GM21423 (cell line): ENCODE data around the gene PDCD11.
A peak's percentile ranks its signal among the peaks of the same experiment; 100 is the strongest.
"Not testable (repeated sequence)": the region's sequence is repeated elsewhere in the genome, so short reads cannot be mapped to it uniquely, and the experiment has no call there.

Experiments used
- ATAC-seq: cut with Tn5 transposase; IDR thresholded peaks from one replicate; pipeline ENCODE4 v1.9.1; 2021; ENCODE audit warnings: mild to moderate bottlenecking, moderate library complexity; ENCODE audit not compliant: unreplicated experiment

The PDCD11 gene, protein sequence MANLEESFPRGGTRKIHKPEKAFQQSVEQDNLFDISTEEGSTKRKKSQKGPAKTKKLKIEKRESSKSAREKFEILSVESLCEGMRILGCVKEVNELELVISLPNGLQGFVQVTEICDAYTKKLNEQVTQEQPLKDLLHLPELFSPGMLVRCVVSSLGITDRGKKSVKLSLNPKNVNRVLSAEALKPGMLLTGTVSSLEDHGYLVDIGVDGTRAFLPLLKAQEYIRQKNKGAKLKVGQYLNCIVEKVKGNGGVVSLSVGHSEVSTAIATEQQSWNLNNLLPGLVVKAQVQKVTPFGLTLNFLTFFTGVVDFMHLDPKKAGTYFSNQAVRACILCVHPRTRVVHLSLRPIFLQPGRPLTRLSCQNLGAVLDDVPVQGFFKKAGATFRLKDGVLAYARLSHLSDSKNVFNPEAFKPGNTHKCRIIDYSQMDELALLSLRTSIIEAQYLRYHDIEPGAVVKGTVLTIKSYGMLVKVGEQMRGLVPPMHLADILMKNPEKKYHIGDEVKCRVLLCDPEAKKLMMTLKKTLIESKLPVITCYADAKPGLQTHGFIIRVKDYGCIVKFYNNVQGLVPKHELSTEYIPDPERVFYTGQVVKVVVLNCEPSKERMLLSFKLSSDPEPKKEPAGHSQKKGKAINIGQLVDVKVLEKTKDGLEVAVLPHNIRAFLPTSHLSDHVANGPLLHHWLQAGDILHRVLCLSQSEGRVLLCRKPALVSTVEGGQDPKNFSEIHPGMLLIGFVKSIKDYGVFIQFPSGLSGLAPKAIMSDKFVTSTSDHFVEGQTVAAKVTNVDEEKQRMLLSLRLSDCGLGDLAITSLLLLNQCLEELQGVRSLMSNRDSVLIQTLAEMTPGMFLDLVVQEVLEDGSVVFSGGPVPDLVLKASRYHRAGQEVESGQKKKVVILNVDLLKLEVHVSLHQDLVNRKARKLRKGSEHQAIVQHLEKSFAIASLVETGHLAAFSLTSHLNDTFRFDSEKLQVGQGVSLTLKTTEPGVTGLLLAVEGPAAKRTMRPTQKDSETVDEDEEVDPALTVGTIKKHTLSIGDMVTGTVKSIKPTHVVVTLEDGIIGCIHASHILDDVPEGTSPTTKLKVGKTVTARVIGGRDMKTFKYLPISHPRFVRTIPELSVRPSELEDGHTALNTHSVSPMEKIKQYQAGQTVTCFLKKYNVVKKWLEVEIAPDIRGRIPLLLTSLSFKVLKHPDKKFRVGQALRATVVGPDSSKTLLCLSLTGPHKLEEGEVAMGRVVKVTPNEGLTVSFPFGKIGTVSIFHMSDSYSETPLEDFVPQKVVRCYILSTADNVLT (N-terminal part only)

DNA sequence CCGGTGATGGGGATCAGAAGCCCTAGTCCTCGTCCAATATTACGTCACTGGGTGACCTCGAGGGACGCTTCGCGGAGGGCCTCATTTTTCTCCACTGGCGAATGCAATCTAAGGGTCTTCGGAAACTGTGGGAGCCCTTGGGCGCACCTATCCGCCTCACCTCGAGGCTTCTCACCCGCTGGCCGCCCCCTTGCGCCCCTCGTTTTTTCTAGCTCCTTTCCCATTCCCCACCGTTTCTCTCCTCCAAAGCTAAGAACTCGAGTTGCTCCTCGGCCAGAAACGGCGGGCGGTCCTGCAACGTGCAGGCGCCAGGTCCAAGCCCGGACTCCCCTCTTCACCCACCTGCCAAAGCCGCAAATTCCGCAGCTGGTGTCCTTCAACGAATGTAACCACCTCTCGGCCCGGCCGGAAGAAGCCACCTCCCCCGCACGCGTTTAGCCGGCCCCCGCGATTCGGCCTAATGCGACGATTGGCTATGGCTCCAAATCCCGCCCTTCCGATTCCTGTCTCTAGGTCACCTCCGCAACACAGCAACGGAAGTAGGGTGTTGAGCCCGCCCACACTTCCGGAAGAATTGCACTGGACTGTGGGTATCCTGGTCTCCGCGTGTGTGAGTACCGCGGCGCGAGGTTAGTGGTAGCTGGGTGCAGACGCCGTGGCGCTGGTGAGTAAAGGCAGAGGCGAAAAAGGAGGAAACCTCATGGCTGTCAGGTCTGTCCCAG, at the start of gene PDCD11, which contains the start of gene ATP5MK:
TSS of gene PDCD11 (plus strand) at position 560 of the 722 bp plus-strand sequence. CDS start 1,801 bp downstream, outside the sequence.
TSS of gene ATP5MK (minus strand) at position 409 of the 722 bp plus-strand sequence. CDS start 4,018 bp downstream, outside the sequence.
- ATAC-seq = peak; percentile 98

DNA sequence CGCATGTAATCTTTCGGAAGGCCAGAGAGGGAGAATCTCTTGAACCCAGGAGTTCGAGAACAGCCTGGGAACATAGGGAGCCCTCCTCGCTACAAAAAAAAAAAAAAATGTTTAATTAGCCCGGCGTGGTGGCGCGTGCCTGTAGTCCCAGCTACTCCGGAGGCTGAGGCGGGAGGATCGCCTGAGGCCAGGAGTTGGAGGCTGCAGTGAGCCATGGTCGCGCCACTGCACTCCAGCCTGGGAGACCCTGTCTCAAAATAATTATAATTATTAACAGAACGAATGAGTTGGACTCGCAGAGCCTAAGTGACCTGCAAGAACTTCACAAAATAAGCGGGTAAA, 46.3 kb upstream of the PDCD11 start:
- no peak for ATAC-seq

DNA sequence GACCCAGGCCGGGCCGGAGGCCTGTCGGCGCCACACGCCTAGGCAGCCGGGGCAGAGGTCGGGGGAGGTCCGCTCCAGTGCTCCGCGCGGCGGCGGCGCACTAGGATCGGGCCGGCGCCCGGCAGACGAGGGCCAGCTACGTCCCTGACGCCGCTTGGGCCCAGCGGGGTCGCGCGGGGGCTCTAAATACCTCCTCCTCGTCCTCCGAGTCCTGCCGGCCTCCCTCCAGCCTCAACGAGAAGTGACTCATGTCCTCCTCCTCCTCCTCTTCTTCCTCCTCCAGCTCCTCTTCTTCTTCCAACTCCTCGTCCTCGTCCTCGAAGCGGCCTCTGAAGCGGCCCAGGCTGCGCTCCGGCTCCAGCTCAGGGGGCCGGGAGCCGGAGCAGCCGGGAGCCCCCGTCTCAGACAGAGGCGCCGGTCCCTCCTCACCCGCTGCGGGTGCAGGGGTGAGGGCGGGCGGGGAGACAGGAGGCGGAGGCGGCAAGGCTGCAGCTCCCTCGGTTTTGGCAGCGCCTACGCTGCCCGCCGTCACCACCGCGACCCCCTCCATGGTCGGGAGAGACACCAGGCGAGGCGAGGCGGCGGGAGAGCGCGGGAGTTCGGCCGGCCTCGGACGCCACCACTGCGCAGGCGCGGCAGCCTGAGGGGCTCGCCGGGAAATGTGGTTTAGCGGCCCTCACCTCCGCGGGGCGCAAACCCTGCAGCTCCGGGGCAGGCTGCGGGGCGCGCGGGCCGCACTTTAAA, 45.7 kb upstream of the PDCD11 start, which contains the start of gene PCGF6:
TSS of gene PCGF6 (minus strand) at position 624 of the 744 bp plus-strand sequence. CDS start at position 550, 74 bp downstream.
- peak; percentile 72 for ATAC-seq

DNA sequence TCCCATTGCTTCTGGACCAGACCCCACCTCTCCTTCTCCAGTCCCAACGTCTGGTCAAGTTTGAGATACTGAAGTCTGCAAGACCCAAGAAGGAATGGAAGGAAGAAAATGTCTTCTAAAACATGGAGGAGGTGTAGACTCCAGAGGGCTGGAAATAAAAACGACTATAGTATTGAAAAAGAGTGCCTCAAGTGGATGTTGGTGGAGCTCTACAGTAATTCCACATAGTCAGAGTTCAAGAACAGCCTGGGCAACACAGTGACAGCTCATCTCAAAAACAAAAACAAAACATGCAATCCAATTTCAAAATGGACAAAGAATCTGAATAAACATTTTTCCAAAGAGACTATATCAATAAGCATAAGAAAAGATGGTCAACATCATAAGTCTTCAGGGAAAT, 43.1 kb upstream of the PDCD11 start:
- ATAC-seq = no peak

DNA sequence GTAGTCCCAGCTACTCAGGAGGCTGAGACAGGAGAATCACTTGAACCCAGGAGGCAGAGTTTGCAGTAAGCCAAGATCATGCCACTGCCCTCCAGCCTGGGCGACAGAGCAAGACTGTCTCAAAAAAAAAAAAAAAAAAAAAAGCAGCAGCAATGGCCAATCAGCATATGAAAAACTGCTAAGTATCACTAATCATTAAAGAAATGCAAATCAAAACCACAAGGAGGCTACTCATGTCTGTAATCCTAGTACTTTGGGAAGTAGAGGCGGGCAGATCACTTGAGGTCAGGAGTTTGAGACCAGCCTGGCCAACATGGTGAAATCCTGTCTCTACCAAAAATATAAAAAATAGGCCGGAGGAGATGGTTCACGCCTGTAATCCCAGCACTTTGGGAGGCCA, 41.9 kb upstream of the PDCD11 start:
- ATAC-seq = not testable (repeated sequence)

DNA sequence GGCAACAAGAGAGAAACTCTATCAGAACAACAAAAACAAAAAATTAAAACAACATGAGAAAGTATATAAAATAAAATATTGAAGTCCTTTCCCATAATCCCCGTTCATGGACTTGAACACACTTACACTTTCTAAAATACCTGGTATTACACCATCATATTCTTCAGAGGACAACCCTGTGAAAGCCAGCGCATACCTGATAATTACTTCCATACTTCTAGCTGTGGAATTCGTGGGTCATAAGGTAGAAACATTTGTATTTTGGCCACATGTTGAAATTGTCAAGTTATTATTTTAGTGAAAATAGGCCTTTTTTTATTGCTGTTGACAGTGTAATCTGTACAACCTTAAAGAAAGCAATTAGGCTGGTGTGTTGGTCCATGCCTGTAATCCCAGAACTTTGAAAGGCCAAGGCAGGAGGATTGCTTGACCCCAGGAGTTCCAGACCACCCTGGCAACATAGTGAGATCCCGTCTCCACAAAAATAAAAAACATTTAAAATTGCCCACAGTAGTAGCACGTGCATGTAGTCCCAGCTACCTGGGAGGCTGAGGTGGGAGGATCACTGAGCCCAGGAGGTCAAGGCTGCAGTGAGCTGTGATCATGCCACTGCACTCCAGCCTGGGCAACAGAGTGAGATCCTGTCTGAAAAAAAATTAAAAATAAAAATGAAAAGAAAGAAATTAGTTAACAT, 40.4 kb upstream of the PDCD11 start:
- no peak for ATAC-seq

DNA sequence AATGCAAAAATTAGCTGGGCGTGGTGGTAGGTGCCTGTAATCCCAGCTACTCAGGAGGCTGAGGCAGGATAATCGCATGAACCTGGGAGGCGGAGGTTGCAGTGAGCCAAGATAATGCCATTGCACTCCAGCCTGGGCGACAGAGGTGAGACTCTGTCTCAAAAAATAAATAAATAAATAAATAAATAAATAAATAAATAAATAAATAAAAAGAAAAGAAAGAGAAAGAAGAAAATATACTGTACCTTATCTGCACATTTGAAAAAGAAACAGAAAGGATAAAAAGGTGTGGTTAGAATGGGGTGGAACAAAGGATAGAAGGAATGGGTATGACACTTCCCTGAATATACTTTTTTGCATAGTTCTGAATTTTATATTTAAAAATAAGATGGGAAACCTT, 36.9 kb upstream of the PDCD11 start:
- not testable (repeated sequence) for ATAC-seq

DNA sequence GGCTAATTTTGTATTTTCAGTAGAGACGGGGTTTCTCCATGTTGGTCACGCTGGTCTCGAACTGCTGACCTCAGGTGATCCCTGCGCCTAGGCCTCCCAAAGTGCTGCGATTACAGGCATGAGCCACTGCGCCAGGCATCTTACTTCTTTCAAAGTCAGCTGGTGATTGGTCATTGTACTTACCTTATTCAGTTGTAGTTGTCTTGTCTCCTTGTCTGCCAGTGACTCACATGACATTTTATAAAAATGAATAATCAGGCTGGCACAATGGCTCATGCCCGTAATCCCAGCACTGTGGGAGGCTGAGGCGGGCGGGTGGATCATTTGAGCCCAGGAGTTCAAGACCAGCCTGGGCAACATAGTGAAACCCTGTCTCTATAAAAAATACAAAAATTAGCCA, 35.6 kb upstream of the PDCD11 start:
- not testable (repeated sequence) for ATAC-seq

DNA sequence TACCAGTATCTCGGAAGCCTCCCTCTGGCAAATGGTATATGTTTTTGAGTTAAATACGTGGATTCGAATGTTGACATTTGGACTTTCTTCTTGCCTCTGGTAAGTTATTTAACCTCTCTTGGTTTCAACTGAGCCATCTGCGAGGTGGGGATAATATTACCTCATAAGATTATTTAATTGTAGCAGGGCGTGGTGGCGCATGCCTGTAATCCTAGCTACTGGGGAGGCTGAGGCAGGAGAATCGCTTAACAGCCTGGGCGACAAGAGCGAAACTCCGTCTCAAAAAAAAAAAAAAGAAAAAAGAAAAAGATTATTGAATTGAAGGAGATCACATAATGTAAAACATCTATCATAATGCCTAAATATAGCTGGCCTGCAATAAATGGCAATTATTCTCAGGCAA, 29.0 kb upstream of the PDCD11 start:
- ATAC-seq = no peak

DNA sequence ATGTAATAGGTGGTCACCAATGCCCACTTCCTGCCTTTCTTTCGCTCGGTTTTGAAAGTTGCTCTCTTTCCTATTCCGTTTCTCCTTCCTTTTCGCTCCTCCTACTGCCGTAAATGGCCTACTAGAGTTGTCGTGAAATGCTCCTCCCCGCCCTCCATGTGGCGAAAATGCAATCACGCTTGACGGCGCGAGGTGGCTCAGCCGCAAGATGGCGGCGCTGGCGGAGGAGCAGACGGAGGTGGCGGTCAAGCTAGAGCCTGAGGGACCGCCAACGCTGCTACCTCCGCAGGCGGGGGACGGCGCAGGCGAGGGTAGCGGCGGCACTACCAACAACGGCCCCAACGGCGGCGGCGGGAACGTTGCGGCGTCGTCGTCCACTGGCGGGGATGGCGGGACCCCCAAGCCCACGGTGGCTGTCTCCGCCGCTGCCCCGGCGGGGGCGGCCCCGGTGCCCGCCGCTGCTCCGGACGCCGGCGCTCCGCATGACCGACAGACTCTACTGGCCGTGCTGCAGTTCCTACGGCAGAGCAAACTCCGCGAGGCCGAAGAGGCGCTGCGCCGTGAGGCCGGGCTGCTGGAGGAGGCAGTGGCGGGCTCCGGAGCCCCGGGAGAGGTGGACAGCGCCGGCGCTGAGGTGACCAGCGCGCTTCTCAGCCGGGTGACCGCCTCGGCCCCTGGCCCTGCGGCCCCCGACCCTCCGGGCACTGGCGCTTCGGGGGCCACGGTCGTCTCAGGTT, 28.5 kb upstream of the PDCD11 start, which contains the start of gene TAF5:
TSS of gene TAF5 (plus strand) at position 195 of the 737 bp plus-strand sequence. CDS start at position 209, 14 bp downstream.
- peak; percentile 58 for ATAC-seq

DNA sequence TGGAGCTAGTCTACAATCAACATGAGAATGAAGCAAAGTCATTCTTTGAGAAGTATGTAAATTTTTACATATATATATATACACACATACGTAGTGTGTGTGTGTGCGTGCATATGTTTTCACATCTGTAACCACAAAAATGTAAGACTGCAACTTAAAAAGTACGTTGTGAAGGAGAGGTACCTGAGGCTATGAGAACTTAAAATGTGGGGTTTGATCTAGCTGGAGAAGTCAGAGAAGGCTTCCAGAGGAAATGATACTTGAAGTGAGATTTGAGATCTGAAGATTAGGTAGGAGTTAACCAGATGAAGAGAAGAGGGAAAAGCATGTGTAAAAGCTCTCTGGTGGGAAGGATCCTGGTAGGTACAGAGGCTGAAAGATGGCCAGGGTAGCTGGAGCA, 22.9 kb upstream of the PDCD11 start:
- ATAC-seq = no peak

DNA sequence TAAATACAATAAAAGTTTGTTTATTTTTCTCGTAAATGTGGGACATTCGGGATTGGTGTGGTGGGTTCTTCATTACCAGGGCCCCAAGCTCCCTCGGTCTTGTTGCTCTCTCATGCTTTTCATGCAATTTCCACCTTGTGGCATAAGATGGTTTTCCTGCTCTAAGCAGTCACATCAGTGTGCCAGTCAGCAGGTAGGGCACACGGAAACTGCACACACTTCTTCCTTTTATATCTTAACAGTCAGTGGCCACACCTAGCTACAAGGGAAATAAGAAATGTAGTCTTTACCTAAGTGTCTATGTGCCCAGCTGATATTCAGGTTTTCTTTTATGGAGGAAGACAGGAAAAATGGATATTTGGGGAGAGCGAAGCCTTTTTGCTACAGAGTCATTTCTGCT, 22.2 kb upstream of the PDCD11 start:
- ATAC-seq = no peak

DNA sequence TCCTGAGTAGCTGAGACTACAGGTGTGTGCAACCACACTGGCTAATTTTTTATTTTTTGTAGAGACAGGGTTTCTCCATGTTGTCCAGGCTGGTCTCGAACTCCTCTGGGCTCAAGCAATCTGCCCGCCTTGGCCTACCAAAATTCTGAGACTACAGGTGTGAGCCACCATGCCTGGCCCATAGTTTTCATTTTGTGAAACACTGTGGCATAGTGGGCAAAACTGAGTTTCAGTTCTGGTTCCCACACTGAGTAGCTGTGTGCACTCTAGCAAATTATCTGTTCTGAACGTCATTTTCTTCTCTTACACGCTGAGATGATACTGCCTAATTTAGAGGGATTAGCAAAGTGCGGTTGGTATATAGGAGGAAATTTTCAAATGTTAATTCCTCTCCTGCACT, 13.7 kb upstream of the PDCD11 start:
- ATAC-seq = no peak

DNA sequence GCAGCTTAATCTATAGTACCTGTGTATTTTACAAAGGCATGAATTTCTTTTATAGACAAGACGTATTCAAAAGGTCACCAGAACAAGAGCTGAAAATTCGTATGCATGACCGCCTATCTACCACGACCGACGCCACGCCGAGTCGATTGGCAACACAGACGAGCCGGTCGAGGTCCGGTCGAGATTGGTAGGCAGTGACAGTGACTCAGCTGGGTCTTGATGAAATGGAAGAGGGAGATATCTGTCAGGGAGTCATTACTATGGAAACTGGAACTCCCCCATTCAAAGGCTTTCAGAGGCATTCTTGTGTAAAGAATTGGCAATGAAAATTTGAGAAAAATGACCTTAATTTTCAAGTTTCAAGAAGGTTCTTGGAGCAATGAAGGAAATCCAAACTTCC, 2.2 kb upstream of the PDCD11 start:
- no peak for ATAC-seq

DNA sequence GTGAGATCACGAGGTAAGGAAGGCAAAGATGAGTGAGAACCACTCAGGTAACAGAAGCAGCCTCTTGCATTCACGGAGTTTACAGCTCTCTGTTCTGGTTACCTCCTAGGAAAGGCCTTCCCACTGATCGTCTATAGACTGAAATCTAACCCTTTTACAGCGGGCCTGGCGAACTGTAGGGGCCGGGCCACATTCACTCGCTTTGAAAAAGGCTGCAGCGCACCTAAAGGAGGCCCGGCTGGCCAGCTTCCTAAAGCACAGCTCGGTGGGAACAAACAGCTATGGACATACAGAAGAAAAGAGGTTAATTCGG, 716 bp upstream of the PDCD11 start:
- ATAC-seq = no peak

DNA sequence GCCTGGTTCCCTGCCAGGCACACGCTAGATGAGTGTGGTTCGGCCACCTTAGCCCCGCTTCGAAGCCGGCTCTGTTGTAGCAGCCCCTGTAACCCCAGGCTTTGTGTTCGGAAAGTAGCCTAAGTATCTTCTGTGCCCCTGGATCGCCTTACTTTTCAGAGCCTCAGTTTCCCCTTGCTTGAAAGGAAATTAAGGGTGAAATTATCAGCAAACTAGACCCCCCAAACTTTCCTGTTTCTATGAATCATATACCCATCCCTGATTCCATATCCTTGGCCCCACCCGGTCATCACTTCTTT, 312 bp downstream of the PDCD11 start:
- ATAC-seq = no peak

DNA sequence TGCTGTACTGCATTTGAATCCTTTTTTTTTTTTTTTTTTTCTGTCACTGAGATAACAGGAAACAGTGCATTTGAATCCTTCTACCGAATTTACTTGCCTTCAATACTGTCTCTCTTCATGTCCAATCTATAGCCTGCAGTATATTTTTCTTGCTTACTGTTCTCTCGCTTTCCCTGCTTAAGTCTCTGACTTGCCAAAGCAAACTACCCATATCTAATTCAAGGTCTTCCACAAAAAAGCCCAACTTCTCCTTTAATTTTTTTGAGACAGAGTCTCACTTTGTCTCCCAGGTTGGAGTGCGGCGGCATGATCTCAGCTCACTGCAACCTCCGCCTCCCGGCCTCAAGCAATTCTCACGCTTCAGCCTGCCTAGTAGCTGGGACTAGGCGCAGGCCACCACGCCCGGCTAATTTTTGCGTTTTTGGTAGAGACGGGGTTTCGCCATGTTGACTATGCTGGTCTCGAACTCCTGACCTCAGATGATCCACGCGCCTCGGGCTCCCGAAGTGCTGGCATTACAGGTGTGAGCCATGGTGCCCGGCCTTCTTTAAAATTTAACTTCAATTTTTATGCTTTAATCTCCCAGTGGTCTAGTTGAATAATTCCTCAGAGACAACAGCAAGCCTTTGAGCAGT, 882 bp downstream of the PDCD11 start:
- no peak for ATAC-seq

DNA sequence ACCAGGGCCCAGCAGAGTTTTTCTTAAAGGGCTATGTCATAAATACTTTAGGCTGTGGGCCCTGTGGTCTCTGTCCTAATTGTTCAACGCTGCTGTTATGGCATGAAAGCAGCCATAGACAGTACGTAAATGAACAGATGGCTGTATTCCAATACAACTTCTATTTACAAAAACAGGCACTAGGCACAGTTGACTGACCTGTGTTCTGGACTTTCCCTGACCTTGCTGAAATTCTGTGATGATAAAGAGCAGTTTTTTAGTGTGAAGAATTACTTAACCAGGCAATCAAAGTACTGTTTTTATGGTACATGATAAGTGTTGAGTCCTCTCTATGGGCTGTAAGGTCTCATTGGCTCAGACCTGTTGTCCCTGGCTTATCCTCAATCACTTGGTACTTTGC, 17.1 kb downstream of the PDCD11 start:
- no peak for ATAC-seq
